ENCODE measurements around the gene MUC22.
"Not testable (repeated sequence)": the region's sequence is repeated elsewhere in the genome, so short reads cannot be mapped to it uniquely, and the experiment has no call there.

Gene MUC22

DNA sequence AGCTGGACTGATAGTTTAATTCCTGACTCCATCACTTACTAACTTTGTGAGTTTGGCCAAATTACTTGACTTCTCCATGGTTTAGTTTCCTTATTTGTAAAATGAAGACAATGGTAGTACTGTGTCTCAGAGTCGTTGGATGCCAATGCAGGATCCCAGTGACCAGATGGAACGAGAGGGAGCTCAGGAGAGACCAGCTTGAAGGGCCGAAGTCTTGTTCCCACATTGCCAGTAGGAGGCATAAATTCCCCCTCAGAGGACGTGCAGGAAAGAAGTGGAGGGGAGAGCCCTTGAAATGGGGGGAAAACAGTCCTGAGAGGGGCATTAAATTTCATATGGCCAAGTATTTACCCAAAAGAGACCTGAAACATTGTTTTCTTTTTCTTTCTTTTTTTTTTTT is 2.1 kb upstream of the MUC22 start:
- TF ChIP-seq, protein P1, sequence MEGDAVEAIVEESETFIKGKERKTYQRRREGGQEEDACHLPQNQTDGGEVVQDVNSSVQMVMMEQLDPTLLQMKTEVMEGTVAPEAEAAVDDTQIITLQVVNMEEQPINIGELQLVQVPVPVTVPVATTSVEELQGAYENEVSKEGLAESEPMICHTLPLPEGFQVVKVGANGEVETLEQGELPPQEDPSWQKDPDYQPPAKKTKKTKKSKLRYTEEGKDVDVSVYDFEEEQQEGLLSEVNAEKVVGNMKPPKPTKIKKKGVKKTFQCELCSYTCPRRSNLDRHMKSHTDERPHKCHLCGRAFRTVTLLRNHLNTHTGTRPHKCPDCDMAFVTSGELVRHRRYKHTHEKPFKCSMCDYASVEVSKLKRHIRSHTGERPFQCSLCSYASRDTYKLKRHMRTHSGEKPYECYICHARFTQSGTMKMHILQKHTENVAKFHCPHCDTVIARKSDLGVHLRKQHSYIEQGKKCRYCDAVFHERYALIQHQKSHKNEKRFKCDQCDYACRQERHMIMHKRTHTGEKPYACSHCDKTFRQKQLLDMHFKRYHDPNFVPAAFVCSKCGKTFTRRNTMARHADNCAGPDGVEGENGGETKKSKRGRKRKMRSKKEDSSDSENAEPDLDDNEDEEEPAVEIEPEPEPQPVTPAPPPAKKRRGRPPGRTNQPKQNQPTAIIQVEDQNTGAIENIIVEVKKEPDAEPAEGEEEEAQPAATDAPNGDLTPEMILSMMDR (IDR thresholded peaks at IDR 0.05; ENCODE audit: borderline replicate concordance, insufficient read depth, low read depth, low read length): no peak
- no peak overlapping the region for H3K4me3 ChIP-seq (ENCODE audit: low read depth, low read length)

DNA sequence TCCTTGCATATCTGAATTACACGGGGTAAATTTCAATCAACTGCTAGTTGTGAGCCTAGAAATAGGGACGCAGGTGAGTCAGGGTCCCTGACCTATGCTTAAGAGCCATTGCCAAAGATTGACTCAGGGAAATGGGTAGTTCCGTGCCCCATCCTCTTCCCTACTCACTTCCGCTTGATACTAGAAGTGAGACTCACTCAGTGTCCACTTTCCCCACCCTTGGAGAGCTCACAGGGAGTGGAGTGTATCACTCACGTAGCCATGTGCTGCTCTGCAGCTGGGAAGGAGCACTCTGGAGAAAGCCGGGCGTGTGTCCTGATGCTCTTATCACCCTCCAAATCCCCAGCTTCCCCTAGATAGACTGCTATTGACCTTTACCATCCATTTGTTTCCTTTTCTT is 543 bp upstream of the MUC22 start:
- no peak overlapping the region for H3K4me3 ChIP-seq (ENCODE audit: low read depth, low read length)
- TF ChIP-seq, protein P1 (IDR thresholded peaks at IDR 0.05; ENCODE audit: borderline replicate concordance, insufficient read depth, low read depth, low read length): no peak

DNA sequence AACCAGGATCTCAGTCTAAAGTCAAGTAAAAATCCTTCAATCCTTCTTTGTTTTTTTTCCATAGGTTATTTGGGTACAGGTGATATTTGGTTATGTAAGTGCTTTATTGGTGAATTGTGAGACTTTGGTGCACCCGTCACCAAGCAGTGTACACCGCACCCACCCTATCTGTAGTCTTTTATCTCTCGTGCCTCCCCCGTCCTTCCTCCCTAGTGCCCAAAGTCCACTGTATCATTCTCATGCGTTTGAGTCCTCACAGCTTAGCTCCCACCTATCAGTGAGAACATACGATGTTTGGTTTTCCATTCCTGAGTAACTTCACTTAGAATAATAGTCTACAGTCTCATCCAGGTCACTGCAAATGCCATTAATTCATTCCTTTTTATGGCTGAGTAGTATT is 879 bp downstream of the MUC22 start:
- no peak overlapping the region for H3K4me3 ChIP-seq (ENCODE audit: low read depth, low read length)
- TF ChIP-seq, protein P1 (IDR thresholded peaks at IDR 0.05; ENCODE audit: borderline replicate concordance, insufficient read depth, low read depth, low read length): no peak

DNA sequence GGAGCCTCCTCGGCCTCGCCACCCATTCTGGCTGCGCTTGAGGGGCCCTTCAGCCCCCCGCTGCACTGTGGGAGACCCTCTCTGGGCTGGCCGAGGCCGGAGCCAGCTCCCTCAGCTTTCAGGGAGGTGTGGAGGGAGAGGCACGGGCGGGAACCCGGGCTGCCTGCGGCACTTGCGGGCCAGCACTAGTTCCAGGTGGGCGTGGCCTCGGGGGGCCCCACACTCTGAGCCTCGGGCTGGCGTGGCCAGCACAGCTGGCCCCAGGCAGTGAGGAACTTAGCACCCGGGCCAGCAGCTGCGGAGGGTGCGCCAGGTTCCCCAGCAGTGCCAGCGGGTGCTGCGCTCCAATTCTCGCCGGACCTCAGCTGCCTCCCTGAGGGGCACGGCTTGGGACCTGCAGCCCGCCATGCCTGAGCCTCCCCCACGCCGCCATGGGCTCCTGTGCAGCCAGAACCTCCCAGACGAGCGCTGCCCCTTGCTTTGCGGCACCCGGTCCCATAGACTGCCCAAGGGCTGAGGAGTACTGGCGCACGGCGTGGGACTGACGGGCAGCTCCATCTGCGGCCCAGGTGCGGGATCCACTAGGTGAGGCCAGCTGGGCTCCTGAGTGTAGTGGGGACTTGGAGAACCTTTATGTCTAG is 6.5 kb downstream of the MUC22 start:
- no peak overlapping the region for H3K4me3 ChIP-seq (ENCODE audit: low read depth, low read length)
- TF ChIP-seq, protein P1 (IDR thresholded peaks at IDR 0.05; ENCODE audit: borderline replicate concordance, insufficient read depth, low read depth, low read length): no peak

DNA sequence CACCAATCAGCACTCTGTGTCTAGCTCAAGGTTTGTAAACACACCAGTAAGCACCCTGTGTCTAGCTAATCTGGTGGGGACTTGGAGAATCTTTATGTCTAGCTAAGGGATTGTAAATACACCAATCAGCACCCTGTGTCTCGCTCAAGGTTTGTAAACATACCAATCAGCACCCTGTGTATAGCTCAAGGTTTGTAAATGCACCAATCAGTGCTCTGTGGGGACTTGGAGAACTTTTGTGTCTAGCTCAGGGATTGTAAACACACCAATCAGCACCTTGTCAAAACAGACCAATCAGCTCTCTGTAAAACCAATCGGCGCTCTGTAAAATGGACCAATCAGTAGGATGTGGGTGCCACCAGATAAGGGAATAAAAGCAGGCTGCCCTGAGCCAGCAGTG is 7.2 kb downstream of the MUC22 start:
- not testable (repeated sequence) for H3K4me3 ChIP-seq (ENCODE audit: low read depth, low read length)

DNA sequence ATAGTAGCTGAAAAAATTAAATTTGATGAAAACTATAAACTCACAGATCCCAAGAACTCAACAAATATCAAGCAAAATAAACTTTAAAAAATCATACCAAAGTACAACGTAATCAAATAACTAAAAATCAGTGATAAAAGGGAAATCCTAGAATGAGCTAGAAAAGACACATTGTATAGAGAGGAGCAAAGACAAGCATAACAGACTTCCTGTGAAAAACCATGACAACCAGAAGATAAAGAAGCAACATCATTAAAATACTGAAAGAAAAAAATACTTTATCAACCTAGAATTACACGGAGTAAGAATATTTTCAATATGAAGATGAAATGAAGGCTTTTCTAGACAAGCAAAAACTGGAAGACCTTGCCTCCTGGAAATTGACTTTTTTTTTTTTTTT is 9.8 kb downstream of the MUC22 start:
- no peak overlapping the region for H3K4me3 ChIP-seq (ENCODE audit: low read depth, low read length)
- TF ChIP-seq, protein P1 (IDR thresholded peaks at IDR 0.05; ENCODE audit: borderline replicate concordance, insufficient read depth, low read depth, low read length): no peak

DNA sequence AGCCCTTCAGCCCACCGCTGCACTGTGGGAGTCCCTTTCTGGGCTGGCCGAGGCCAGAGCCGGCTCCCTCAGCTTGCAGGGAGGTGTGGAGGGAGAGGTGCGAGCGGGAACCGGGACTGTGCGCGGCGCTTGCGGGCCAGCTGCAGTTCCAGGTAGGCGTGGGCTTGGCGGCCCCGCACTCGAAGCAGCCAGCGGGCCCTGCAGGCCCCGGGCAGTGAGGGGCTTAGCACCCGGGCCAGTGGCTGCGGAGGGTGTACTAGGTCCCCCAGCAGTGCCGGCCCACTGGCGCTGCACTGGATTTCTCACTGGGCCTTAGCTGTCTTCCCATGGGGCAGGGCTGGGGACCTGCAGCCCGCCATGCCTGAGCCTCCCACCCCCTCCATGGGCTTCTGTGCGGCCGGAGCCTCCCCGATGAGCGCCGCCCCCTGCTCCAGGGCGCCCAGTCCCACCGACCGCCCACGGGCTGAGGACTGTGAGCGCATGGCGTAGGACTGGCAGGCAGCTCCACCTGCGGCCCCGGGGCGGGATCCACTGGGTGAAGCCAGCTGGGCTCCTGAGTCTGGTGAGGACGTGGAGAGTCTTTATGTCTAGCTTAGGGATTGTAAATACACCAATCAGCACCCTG is 10.5 kb downstream of the MUC22 start:
- not testable (repeated sequence) for H3K4me3 ChIP-seq (ENCODE audit: low read depth, low read length)

DNA sequence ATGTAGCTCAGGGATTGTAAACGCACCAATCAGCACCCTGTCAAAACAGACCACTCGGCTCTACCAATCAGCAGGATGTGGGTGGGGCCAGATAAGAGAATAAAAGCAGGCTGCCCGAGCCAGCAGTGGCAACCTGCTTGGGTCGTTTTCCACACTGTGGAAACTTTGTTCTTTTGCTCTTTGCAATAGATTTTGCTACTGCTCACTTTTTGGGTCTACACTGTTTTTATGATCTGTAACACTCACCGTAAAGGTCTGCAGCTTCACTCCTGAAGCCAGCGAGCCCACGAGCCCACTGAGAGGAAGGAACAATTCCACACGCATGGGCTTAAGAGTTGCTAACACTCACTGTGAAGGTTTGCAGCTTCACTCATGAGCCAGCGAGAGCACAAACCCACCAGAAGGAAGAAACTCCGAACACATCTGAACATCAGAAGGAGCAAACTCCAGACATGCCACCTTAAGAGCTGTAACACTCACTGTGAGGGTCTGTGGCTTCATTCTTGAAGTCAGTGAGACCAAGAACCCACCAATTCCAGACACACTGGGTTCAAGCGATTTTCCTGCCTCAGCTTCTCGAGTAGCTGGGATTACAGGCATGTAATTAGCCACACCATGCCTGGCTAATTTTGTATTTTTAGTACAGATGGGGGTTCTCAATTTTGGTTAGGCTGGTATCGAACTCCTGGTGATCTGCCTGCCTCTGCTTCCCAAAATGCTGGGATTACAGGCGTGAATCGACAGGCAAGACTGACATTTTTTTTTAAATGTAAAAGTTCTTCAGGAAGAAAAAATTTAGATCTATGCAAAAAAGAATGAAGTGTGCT is 11.6 kb downstream of the MUC22 start:
- not testable (repeated sequence) for H3K4me3 ChIP-seq (ENCODE audit: low read depth, low read length)
